ENCODE measurements around the gene NCBP3. TPM values are rescaled to one million over a fixed set of nuclear protein-coding genes. Genes with fewer than 3 reads are reported as not detected.
A peak's percentile ranks its signal among the peaks of the same experiment; 100 is the strongest.
"Not testable (repeated sequence)": the region's sequence is repeated elsewhere in the genome, so short reads cannot be mapped to it uniquely, and the experiment has no call there.

Gene NCBP3
- total and polyA plus RNA-seq, 9 of the 15 experiments (the other 6 are each of a cell fraction or from before 2014, with no cell fraction given) = 3.1 to 25.5 (median 20.5) TPM

- Histone ChIP-seq H3K4me3 (no peak overlapping the region), H3K9me3 (replicated peaks; ENCODE audit: control insufficient read depth, insufficient read depth, low read depth, low read length) (no peaks in the 10 kb centered on the region), H3K9me1 (ENCODE audit: control insufficient read depth, insufficient read depth, low read length) (no peaks in the 10 kb centered on the region), H3K27me3 (ENCODE audit: control insufficient read depth in 2 of 2, insufficient read depth in 2 of 2, low read length in 2 of 2) (peaks cover 0 to 4% of the 10 kb centered on the region in 2 experiments; a peak in 1 of 5 replicates), H3K36me3 (ENCODE audit: control insufficient read depth, insufficient read depth, low read length) (no peaks in the 10 kb centered on the region), H3K9ac (ENCODE audit: insufficient read depth in 1 of 2, low read depth in 2 of 2, low read length in 2 of 2) (peak overlapping the region in 1 of 2 experiments; percentile 52; a peak in 1 of 4 replicates), H3K79me2 (ENCODE audit: control insufficient read depth, insufficient read depth, low read length) (no peaks in the 10 kb centered on the region), H2AFZ (ENCODE audit: low read depth, low read length) (no peak overlapping the region), H3K4me2 (ENCODE audit: insufficient read depth, low read length) (no peak overlapping the region), H3K4me1 (replicated peaks in 1 of 2; ENCODE audit: control insufficient read depth in 2 of 2, insufficient read depth in 2 of 2, low read length in 2 of 2) (peaks cover 0 to 11% of the 10 kb centered on the region in 2 experiments; a peak in 2 of 5 replicates), H3K27ac (ENCODE audit: extremely low read depth, low read depth, low read length) (no peak overlapping the region), H4K20me1 (replicated peaks; ENCODE audit: control insufficient read depth, insufficient read depth, low read length) (no peaks in the 10 kb centered on the region)
- WGBS (ENCODE audit: insufficient coverage, low coverage, missing lambda C conversion rate) = 23% methylated on average over 21 of the region's 26 CpGs
- in situ Hi-C loops (cut with MboI) = no loop called here
- DNase-seq (ENCODE audit: extremely low read depth in 1 of 4, low spot score in 3 of 4) = no peak
- no TSS peak for BruUV-seq (replicated peaks)
- intact Hi-C loops (cut with micrococcal nuclease) = no loop called here
- CTCF ChIA-PET (ENCODE audit: low intra/inter-chr PET ratio) = no interaction called here
- ATAC-seq = peak; percentile 50
- POLR2A ChIA-PET = interaction anchor here (0.6 kb wide), 2 partner anchors 8 to 20 kb away, joined by 3 read pairs; no protein-coding TSS in a partner anchor
- TF ChIP-seq TAL1 (IDR thresholded peaks at IDR 0.05) = no peak
- FAIRE-seq = no peak
Measured at GRCh38 chr17:3794557-3795389, 51.3 kb downstream of the NCBP3 start.

DNA sequence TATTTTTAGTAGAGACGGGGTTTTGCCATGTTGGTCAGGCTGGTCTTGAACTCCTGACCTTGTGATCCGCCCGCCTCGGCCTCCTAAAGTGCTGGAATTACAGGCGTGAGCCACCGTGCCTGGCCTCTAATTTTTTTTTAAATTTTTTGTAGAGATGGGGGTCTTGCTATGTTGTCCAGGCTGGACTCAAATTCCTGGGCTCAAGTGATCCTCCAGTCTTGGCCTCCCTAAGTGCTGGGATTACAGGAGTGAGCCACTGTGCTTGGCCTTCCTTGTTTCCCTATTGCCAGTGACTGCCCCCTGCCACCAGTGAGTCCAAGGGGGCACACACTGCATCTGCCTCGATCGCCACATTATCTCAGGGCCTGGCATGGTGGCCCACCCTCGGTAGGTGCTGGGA, 51.9 kb downstream of the NCBP3 start:
- WGBS (ENCODE audit: insufficient coverage, low coverage, missing lambda C conversion rate) = 64% methylated on average over 6 of the region's 9 CpGs
- TF ChIP-seq ZNF121 (CRISPR knock-in tag; conservative IDR thresholded peaks at IDR 0.05) = peak; percentile 37; the same call in 1 of the 2 replicates
- intact Hi-C loops (cut with micrococcal nuclease); H3K4me2 ChIP-seq (ENCODE audit: insufficient read depth, low read length); H4K20me1 ChIP-seq (replicated peaks; ENCODE audit: control insufficient read depth, insufficient read depth, low read length); in situ Hi-C loops (cut with MboI); BruUV-seq (replicated peaks); H3K27ac ChIP-seq (ENCODE audit: extremely low read depth, low read depth, low read length); H3K79me2 ChIP-seq (ENCODE audit: control insufficient read depth, insufficient read depth, low read length); H3K9me3 ChIP-seq (replicated peaks; ENCODE audit: control insufficient read depth, insufficient read depth, low read depth, low read length); H3K9ac ChIP-seq (ENCODE audit: insufficient read depth in 1 of 2, low read depth in 2 of 2, low read length in 2 of 2); FAIRE-seq; H3K27me3 ChIP-seq (ENCODE audit: control insufficient read depth in 2 of 2, insufficient read depth in 2 of 2, low read length in 2 of 2); DNase-seq (ENCODE audit: extremely low read depth in 1 of 4, low spot score in 3 of 4); H3K4me3 ChIP-seq; CTCF ChIA-PET (ENCODE audit: low intra/inter-chr PET ratio); ATAC-seq; H2AFZ ChIP-seq (ENCODE audit: low read depth, low read length); H3K9me1 ChIP-seq (ENCODE audit: control insufficient read depth, insufficient read depth, low read length); H3K36me3 ChIP-seq (ENCODE audit: control insufficient read depth, insufficient read depth, low read length): not testable (repeated sequence)
- POLR2A ChIA-PET = interaction anchor here (0.6 kb wide), 1 partner anchor 20 kb away, joined by 3 read pairs; no protein-coding TSS in a partner anchor
- peaks cover 0 to 11% of the 10 kb centered on the region in 2 experiments; a peak in 2 of 5 replicates for H3K4me1 ChIP-seq (replicated peaks in 1 of 2; ENCODE audit: control insufficient read depth in 2 of 2, insufficient read depth in 2 of 2, low read length in 2 of 2)

GRCh38 chr17:3793258-3793657, 52.8 kb downstream of the NCBP3 start:
- H3K4me3 ChIP-seq; H3K79me2 ChIP-seq (ENCODE audit: control insufficient read depth, insufficient read depth, low read length); H3K9me3 ChIP-seq (replicated peaks; ENCODE audit: control insufficient read depth, insufficient read depth, low read depth, low read length); BruUV-seq (replicated peaks); H3K9me1 ChIP-seq (ENCODE audit: control insufficient read depth, insufficient read depth, low read length); H3K9ac ChIP-seq (ENCODE audit: insufficient read depth in 1 of 2, low read depth in 2 of 2, low read length in 2 of 2); ATAC-seq; H3K4me2 ChIP-seq (ENCODE audit: insufficient read depth, low read length); H3K27ac ChIP-seq (ENCODE audit: extremely low read depth, low read depth, low read length); intact Hi-C loops (cut with micrococcal nuclease); DNase-seq (ENCODE audit: extremely low read depth in 1 of 4, low spot score in 3 of 4); in situ Hi-C loops (cut with MboI); H3K36me3 ChIP-seq (ENCODE audit: control insufficient read depth, insufficient read depth, low read length); H3K27me3 ChIP-seq (ENCODE audit: control insufficient read depth in 2 of 2, insufficient read depth in 2 of 2, low read length in 2 of 2); CTCF ChIA-PET (ENCODE audit: low intra/inter-chr PET ratio); H2AFZ ChIP-seq (ENCODE audit: low read depth, low read length); H4K20me1 ChIP-seq (replicated peaks; ENCODE audit: control insufficient read depth, insufficient read depth, low read length); FAIRE-seq: not testable (repeated sequence)
- WGBS (ENCODE audit: insufficient coverage, low coverage, missing lambda C conversion rate) = 17% methylated on average over 6 of the region's 7 CpGs
- POLR2A ChIA-PET = interaction anchor here (0.6 kb wide), 1 partner anchor 48 kb away, joined by 3 read pairs; no protein-coding TSS in a partner anchor
- peaks cover 0 to 11% of the 10 kb centered on the region in 2 experiments; a peak in 2 of 5 replicates for H3K4me1 ChIP-seq (replicated peaks in 1 of 2; ENCODE audit: control insufficient read depth in 2 of 2, insufficient read depth in 2 of 2, low read length in 2 of 2)
